Measurements from ENCODE around the gene RAET1G. TPM values are rescaled to one million over a fixed set of nuclear protein-coding genes. Genes with fewer than 3 reads are reported as not detected.
"Not testable (repeated sequence)": the region's sequence is repeated elsewhere in the genome, so short reads cannot be mapped to it uniquely, and the experiment has no call there.

RAET1G gene
- total RNA-seq, 1 experiment from 2014 or later, result not detected

- Histone ChIP-seq H3K4me3 (no peak overlapping the region), H3K36me3 (no peaks in the 10 kb centered on the region), H3K27me3 (peaks cover 22% of the 10 kb centered on the region), H3K9me3 (replicated peaks) (no peaks in the 10 kb centered on the region), H3K27ac (no peak overlapping the region), H3K4me1 (no peaks in the 10 kb centered on the region)
- no peak for DNase-seq
These were observed 10.1 kb upstream of the RAET1G start for GRCh38 chr6:149933036-149933435.

DNA sequence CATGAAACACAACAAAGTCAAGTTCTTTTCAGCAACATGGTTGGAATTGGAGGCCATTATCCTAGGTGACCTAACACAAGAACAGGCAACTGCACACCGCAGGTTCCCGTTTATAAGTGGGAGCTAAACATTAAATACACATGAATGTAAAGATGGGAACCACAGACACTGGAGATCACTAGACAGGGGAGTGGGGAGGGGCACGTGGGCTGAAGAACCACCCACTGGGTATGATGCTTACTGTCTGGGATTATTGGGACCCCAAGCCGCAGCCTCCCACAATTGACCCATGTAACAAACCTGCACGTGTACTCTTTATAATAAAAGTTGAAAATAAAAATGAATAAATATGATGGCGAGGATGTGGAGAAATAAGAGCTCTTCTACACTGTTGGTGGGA is 8.6 kb upstream of the RAET1G start:
- H3K27ac ChIP-seq, result no peak overlapping the region
- H3K4me3 ChIP-seq, result no peak overlapping the region
- H3K4me1 ChIP-seq, result no peaks in the 10 kb centered on the region
- H3K9me3 ChIP-seq (replicated peaks), result no peaks in the 10 kb centered on the region
- H3K36me3 ChIP-seq, result no peaks in the 10 kb centered on the region
- H3K27me3 ChIP-seq, result peaks cover 22% of the 10 kb centered on the region
- no peak for DNase-seq

DNA sequence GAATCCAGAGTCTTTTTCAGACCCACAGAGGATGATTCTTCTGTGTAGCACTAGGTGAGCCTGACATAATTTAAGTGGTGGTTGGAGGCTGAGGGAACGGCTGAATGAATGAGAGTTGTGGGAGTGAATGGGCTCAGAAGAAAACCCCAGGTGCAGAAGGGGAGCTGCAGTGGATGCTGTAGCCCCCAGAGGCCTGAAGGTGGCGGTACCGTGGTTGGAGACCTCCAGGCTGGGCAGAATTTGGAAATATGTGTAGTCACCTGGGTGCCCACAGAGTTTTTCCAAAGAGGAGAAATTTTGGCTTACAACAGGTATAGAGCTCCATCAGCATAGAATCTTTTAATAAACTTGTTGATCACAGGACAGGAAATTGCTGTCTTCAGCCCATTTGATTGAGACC is 6.5 kb upstream of the RAET1G start:
- no peak overlapping the region for H3K4me3 ChIP-seq
- peaks cover 17% of the 10 kb centered on the region for H3K27me3 ChIP-seq
- H3K27ac ChIP-seq, result no peak overlapping the region
- peak in 1 of 2 experiments; percentile 48 for DNase-seq
- H3K36me3 ChIP-seq, result no peaks in the 10 kb centered on the region
- H3K9me3 ChIP-seq (replicated peaks), result no peaks in the 10 kb centered on the region
- peaks cover 3% of the 10 kb centered on the region; the same call in 1 of the 2 replicates for H3K4me1 ChIP-seq

DNA sequence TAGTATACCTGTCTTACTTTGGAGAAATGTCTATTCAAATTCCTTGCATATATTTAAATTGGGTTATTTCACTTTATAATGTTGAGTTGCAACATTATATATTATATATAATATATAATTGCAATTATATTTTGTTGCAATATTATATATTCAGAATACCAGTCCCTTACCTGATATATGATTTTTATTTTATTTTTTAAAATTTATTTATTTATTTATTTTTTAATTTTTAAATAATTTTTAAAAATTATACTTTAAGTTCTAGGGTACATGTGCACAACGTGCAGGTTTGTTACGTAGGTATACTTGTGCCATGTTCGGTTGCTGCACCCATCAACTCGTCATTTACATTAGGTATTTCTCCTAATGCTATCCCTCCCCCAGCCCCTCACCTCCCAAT is 4.1 kb upstream of the RAET1G start:
- H3K4me3 ChIP-seq; H3K36me3 ChIP-seq; H3K9me3 ChIP-seq (replicated peaks); DNase-seq; H3K4me1 ChIP-seq; H3K27ac ChIP-seq: not testable (repeated sequence)
- H3K27me3 ChIP-seq, result peaks cover 12% of the 10 kb centered on the region

- H3K4me3 ChIP-seq, result peak overlapping the region; percentile 48
- no peaks in the 10 kb centered on the region for H3K9me3 ChIP-seq (replicated peaks)
- H3K27ac ChIP-seq, result no peak overlapping the region
- no peaks in the 10 kb centered on the region for H3K36me3 ChIP-seq
- peaks cover 3% of the 10 kb centered on the region; the same call in 1 of the 2 replicates for H3K4me1 ChIP-seq
- peaks cover 10% of the 10 kb centered on the region for H3K27me3 ChIP-seq
- DNase-seq, result peak; percentile 91 to 95
These were observed 3.3 kb upstream of the RAET1G start for GRCh38 chr6:149925974-149926777.

GRCh38 chr6:149925253-149925973 is 2.5 kb upstream of the RAET1G start:
- H3K36me3 ChIP-seq, result no peaks in the 10 kb centered on the region
- H3K9me3 ChIP-seq (replicated peaks), result no peaks in the 10 kb centered on the region
- H3K4me1 ChIP-seq, result peaks cover 3% of the 10 kb centered on the region; the same call in 1 of the 2 replicates
- H3K4me3 ChIP-seq, result peak overlapping the region; percentile 48
- no peak overlapping the region for H3K27ac ChIP-seq
- DNase-seq, result no peak
- H3K27me3 ChIP-seq, result peaks cover 12% of the 10 kb centered on the region

GRCh38 chr6:149924933-149925252 is 2.0 kb upstream of the RAET1G start:
- Histone ChIP-seq H3K27ac (no peak overlapping the region), H3K4me1 (peaks cover 3% of the 10 kb centered on the region; the same call in 1 of the 2 replicates), H3K27me3 (peaks cover 9% of the 10 kb centered on the region), H3K36me3 (no peaks in the 10 kb centered on the region), H3K4me3 (no peak overlapping the region), H3K9me3 (replicated peaks) (no peaks in the 10 kb centered on the region)
- DNase-seq, result no peak

DNA sequence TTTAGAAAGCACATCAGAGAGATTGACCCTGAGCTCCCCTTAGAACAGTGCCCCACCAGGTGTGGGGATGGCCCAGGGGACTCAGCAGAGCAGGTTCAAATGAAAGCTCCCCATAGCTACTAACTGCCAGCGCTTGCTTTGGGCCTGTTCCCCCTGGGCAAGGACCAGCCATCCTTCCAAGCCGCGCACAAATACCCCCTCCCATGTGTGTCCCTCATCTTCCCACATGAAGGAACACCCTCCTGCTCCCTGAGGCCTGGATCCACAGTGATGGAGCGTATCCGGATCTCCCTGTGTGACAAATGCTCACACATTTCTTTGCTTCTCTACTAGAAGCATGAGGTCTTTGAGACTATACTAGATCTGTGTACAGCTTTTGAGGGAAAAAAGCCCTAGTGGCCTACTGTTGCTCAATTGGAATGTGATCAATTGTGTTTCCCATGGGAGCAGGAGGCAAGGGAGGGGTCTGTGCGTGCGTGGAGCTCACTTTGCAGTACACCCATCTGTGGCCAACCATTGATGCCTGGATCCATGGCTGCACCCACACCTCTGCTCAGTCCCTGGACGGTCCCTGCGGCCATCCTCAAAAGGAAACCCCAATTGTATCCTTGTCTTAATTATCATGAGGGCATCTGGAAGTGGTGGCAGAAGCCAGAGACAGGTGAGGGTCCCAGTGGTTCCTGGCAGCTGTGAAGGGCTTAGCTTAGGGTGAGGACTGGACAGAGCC is 1.4 kb upstream of the RAET1G start:
- Histone ChIP-seq H3K36me3 (no peaks in the 10 kb centered on the region), H3K4me3 (no peak overlapping the region), H3K27ac (no peak overlapping the region), H3K9me3 (replicated peaks) (no peaks in the 10 kb centered on the region), H3K4me1 (peaks cover 3% of the 10 kb centered on the region; the same call in 1 of the 2 replicates), H3K27me3 (peaks cover 5% of the 10 kb centered on the region; the same call in 1 of the 2 replicates)
- no peak for DNase-seq

DNA sequence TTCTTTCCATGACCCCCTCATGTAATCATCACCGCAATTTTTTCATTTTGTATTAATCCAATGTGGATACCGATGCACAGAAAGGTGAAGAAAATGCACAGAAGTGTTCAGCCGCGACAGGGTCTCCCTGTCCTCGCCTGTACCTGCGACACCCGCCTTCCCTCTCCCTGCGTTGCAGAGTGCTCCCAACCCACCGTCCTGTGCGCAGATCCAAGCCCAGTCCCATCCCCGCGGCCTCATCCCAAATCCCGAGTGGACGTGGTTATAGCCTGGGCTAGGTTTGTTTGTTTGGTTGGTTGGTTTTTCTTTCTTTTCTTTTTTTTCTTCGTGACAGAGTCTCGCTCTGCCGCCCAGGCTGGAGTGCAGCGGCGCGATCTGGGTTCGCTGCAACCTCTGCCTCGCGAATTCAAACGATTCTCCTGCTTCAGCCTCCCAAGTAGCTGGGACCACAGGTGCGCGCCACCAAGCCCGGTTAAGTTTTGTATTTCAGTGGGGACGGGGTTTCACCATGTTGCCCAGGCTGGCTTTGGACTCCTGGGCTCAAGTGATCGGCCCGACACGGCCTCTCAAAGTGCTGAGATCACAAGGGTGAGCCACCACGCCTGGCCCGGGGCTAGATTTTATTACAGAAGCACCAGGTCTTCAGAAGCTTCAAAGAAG is 536 bp upstream of the RAET1G start:
- no peaks in the 10 kb centered on the region for H3K9me3 ChIP-seq (replicated peaks)
- DNase-seq, result no peak
- H3K27me3 ChIP-seq, result peaks cover 5% of the 10 kb centered on the region; the same call in 1 of the 2 replicates
- peak overlapping the region; percentile 55 for H3K4me3 ChIP-seq
- no peaks in the 10 kb centered on the region for H3K36me3 ChIP-seq
- H3K27ac ChIP-seq, result no peak overlapping the region
- peaks cover 3% of the 10 kb centered on the region; the same call in 1 of the 2 replicates for H3K4me1 ChIP-seq

- H3K27ac ChIP-seq, H3K4me3 ChIP-seq: not testable (repeated sequence)
These were observed 830 bp downstream of the RAET1G start for GRCh38 chr6:149922091-149922490.

GRCh38 chr6:149921361-149921760 is 1.6 kb downstream of the RAET1G start:
- H3K27me3 ChIP-seq, result peaks cover 5% of the 10 kb centered on the region; the same call in 1 of the 2 replicates
- no peak for DNase-seq
- no peak overlapping the region for H3K4me3 ChIP-seq
- H3K36me3 ChIP-seq, result no peaks in the 10 kb centered on the region
- H3K9me3 ChIP-seq (replicated peaks), result no peaks in the 10 kb centered on the region
- peaks cover 3% of the 10 kb centered on the region; the same call in 1 of the 2 replicates for H3K4me1 ChIP-seq
- H3K27ac ChIP-seq, result no peak overlapping the region

More at GRCh38 chr6:149922091-149922490, 830 bp downstream of the RAET1G start:
- not testable (repeated sequence) for H3K4me1 ChIP-seq; H3K36me3 ChIP-seq; H3K27me3 ChIP-seq; DNase-seq; H3K9me3 ChIP-seq (replicated peaks)

- Histone ChIP-seq H3K27me3 (peaks cover 10% of the 10 kb centered on the region), H3K27ac (no peak overlapping the region), H3K9me3 (replicated peaks) (no peaks in the 10 kb centered on the region), H3K4me3 (no peak overlapping the region), H3K4me1 (no peaks in the 10 kb centered on the region), H3K36me3 (no peaks in the 10 kb centered on the region)
- DNase-seq, result no peak
These were observed 3.1 kb downstream of the RAET1G start for GRCh38 chr6:149919834-149920225.

GRCh38 chr6:149919126-149919833 is 3.6 kb downstream of the RAET1G start:
- not testable (repeated sequence) for H3K9me3 ChIP-seq (replicated peaks); H3K27ac ChIP-seq; H3K4me1 ChIP-seq; H3K4me3 ChIP-seq; H3K36me3 ChIP-seq; DNase-seq; H3K27me3 ChIP-seq

Measured in SJCRH30 (cell line).